GM19351 (cell line): ENCODE data around the gene RPL3.
"Not testable (repeated sequence)": the region's sequence is repeated elsewhere in the genome, so short reads cannot be mapped to it uniquely, and the experiment has no call there.

Experiments used
- ATAC-seq: cut with Tn5 transposase; IDR thresholded peaks from one replicate; pipeline ENCODE4 v1.9.1; 2021; ENCODE audit warnings: mild to moderate bottlenecking, moderate library complexity; ENCODE audit not compliant: unreplicated experiment

Gene RPL3

GRCh38 chr22:39352306-39352891 lies 33.0 kb upstream of the RPL3 start:
- ATAC-seq: no peak

- no peak for ATAC-seq
Observed at GRCh38 chr22:39351689-39352214, 32.3 kb upstream of the RPL3 start.

- no peak for ATAC-seq
Observed at GRCh38 chr22:39350757-39351688, 31.6 kb upstream of the RPL3 start.

GRCh38 chr22:39349967-39350726 lies 30.7 kb upstream of the RPL3 start, which contains the start of gene SYNGR1:
Gene SYNGR1, plus strand, starts transcription at chr22:39349991. Its CDS starts 20 bp downstream, at chr22:39350011.
- no peak for ATAC-seq

GRCh38 chr22:39349506-39349966 lies 30.1 kb upstream of the RPL3 start:
- ATAC-seq: no peak

- no peak for ATAC-seq
Observed at GRCh38 chr22:39348909-39349505, 29.6 kb upstream of the RPL3 start.

- no peak for ATAC-seq
Observed at GRCh38 chr22:39345231-39345630, 25.8 kb upstream of the RPL3 start.

GRCh38 chr22:39344046-39344390 lies 24.6 kb upstream of the RPL3 start:
- no peak for ATAC-seq

- no peak for ATAC-seq
Observed at GRCh38 chr22:39343259-39344045, 24.0 kb upstream of the RPL3 start.

- no peak for ATAC-seq
Observed at GRCh38 chr22:39341179-39341578, 21.8 kb upstream of the RPL3 start.

- not testable (repeated sequence) for ATAC-seq
Observed at GRCh38 chr22:39339775-39340174, 20.4 kb upstream of the RPL3 start.

GRCh38 chr22:39336411-39336810 lies 17.0 kb upstream of the RPL3 start:
- ATAC-seq: no peak

- no peak for ATAC-seq
Observed at GRCh38 chr22:39332441-39333064, 13.1 kb upstream of the RPL3 start.

- ATAC-seq: not testable (repeated sequence)
Observed at GRCh38 chr22:39330553-39330952, 11.1 kb upstream of the RPL3 start.

- ATAC-seq: no peak
Observed at GRCh38 chr22:39327995-39328754, 8.8 kb upstream of the RPL3 start.

GRCh38 chr22:39325392-39325932 lies 6.0 kb upstream of the RPL3 start:
- no peak for ATAC-seq

GRCh38 chr22:39320616-39321029 lies 1.2 kb upstream of the RPL3 start:
- not testable (repeated sequence) for ATAC-seq

- peak; percentile 7 for ATAC-seq
Observed at GRCh38 chr22:39318507-39319283, 728 bp downstream of the RPL3 start.
